NCI-H774 (cell line): ENCODE measurements around the gene ART4.

Source experiments
- DNase-seq: peaks from one replicate; lab custom pipeline; 2025; lab: John Stamatoyannopoulos, UW

Gene ART4

GRCh38 chr12:14850929-14851663 lies 7.8 kb upstream of the ART4 start:
- no peak for DNase-seq

GRCh38 chr12:14849661-14850060 lies 6.3 kb upstream of the ART4 start:
- no peak for DNase-seq

GRCh38 chr12:14846876-14847580 lies 3.7 kb upstream of the ART4 start:
- no peak for DNase-seq

- no peak for DNase-seq
Observed at GRCh38 chr12:14846042-14846587, 2.8 kb upstream of the ART4 start.

GRCh38 chr12:14845350-14845750 lies 2.0 kb upstream of the ART4 start:
- DNase-seq: peak; percentile 11

GRCh38 chr12:14844401-14844800 lies 1.1 kb upstream of the ART4 start:
- no peak for DNase-seq

- DNase-seq: no peak
Observed at GRCh38 chr12:14842315-14842714, 1.0 kb downstream of the ART4 start.

- DNase-seq: no peak
Observed at GRCh38 chr12:14841761-14842160, 1.6 kb downstream of the ART4 start.

- no peak for DNase-seq
Observed at GRCh38 chr12:14840616-14841015, 2.7 kb downstream of the ART4 start.

- no peak for DNase-seq
Observed at GRCh38 chr12:14839262-14839661, 4.1 kb downstream of the ART4 start.

- no peak for DNase-seq
Observed at GRCh38 chr12:14836336-14837210, 6.8 kb downstream of the ART4 start.

GRCh38 chr12:14834509-14834908 lies 8.8 kb downstream of the ART4 start:
- DNase-seq: no peak

GRCh38 chr12:14833952-14834351 lies 9.4 kb downstream of the ART4 start:
- DNase-seq: no peak

- no peak for DNase-seq
Observed at GRCh38 chr12:14833336-14833735, 10.0 kb downstream of the ART4 start.

- DNase-seq: no peak
Observed at GRCh38 chr12:14828892-14829291, 14.4 kb downstream of the ART4 start.

- no peak for DNase-seq
Observed at GRCh38 chr12:14827043-14827442, 16.3 kb downstream of the ART4 start.

GRCh38 chr12:14826491-14826890 lies 16.8 kb downstream of the ART4 start:
- no peak for DNase-seq

- DNase-seq: no peak
Observed at GRCh38 chr12:14825256-14825655, 18.1 kb downstream of the ART4 start.

GRCh38 chr12:14824012-14824634 lies 19.2 kb downstream of the ART4 start:
- DNase-seq: no peak

- no peak for DNase-seq
Observed at GRCh38 chr12:14814014-14814413, 29.3 kb downstream of the ART4 start, which contains the start of gene SMCO3. Gene SMCO3 (minus strand): TSS chr12:14814182. CDS start chr12:14806680, 7,502 bp downstream.

GRCh38 chr12:14811486-14811885 lies 31.8 kb downstream of the ART4 start:
- no peak for DNase-seq
